Gastrocnemius medialis (tissue), 4 donors: ENCODE data around the gene GATM. TPM values are rescaled to one million over a fixed set of nuclear protein-coding genes. Genes with fewer than 3 reads are reported as not detected.

ENCODE experiments used
- ATAC-seq, 2 donors: fragments of 150-250 bp; one replicate each; pipeline ENCODE4 v1.9.1; 2016
- DNase-seq, 2 donors: peaks; one replicate each; pipeline ENCODE4 v3.0.0-alpha.2; 2019
- H3K27ac ChIP-seq, 4 donors: fragments of 200-600 bp; sonication (generic); 1 replicate in 1 of 4; 2 replicates in 3 of 4; pipeline ENCODE4 v1.5.1; 2016 to 2018; ENCODE audit warnings: mild to moderate bottlenecking in 2 of 4, moderate library complexity in 1 of 4
- H3K27me3 ChIP-seq, 3 donors: fragments of 200-600 bp; sonication (generic) in 2 of 3; 1 replicate in 1 of 3; 2 replicates in 2 of 3; pipeline versions ENCODE4 v1.5.1 to v1.6.0; 2016 to 2019; ENCODE audit warnings: mild to moderate bottlenecking in 1 of 3, moderate library complexity in 1 of 3
- H3K36me3 ChIP-seq, 2 donors: fragments of 200-600 bp; sonication (generic) in 1 of 2; one replicate each; pipeline ENCODE4 v1.5.1; 2017 to 2018
- H3K4me1 ChIP-seq, 2 donors: fragments of 200-600 bp; sonication (generic) in 1 of 2; one replicate each; pipeline ENCODE4 v1.5.1; 2016 to 2017; ENCODE audit warnings: mild to moderate bottlenecking in 2 of 2
- H3K4me3 ChIP-seq, 4 donors: fragments of 200-600 bp; sonication (generic) in 3 of 4; 1 replicate in 1 of 4; 2 replicates in 3 of 4; pipeline ENCODE4 v1.5.1; 2016 to 2019; ENCODE audit warnings: mild to moderate bottlenecking in 2 of 4
- H3K9me3 ChIP-seq, 3 donors: fragments of 200-600 bp; sonication (generic) in 2 of 3; 1 replicate in 1 of 3; 2 replicates in 2 of 3; pipeline ENCODE4 v1.5.1; 2016 to 2019
- CTCF ChIP-seq, 5 experiments: fragments of 450-650 bp in 3 of 5; fragments of 200-600 bp in 2 of 5; sonication (generic) in 2 of 5; IDR thresholded peaks in 4 of 5; conservative IDR thresholded peaks in 1 of 5; 1 replicate in 4 of 5; 2 replicates in 1 of 5; pipeline ENCODE4 v1.5.1; 2016 to 2019; ENCODE audit warnings: antibody characterized with exemption in 5 of 5, mild to moderate bottlenecking in 3 of 5, moderate library complexity in 3 of 5
- POLR2A ChIP-seq, 2 donors: fragments of 450-650 bp; IDR thresholded peaks; one replicate each; pipeline ENCODE4 v1.6.1; 2017; ENCODE audit warnings: antibody characterized with exemption in 2 of 2, mild to moderate bottlenecking in 2 of 2, moderate library complexity in 2 of 2
- in situ Hi-C, 4 donors: fragments of 200-750 bp; cut with MboI; loops; one replicate each; pipeline versions ENCODE4 v1.15.0 to v1.8.0; 2017; ENCODE audit warnings: low sequenced_read_pairs in 4 of 4
- intact Hi-C: fragments of 100-400 bp; cut with DNase I; formaldehyde crosslinking; loops from one replicate; pipeline ENCODE4 v1.15.1; 2023; ENCODE audit warnings: low total_unique reads
- total RNA-seq, 4 donors: library from RNA; depleted of rRNA; stranded (reverse); fragments of >200 nt; gene quantifications; one replicate each; pipeline versions ENCODE4 v1.1.0 to v1.2.3, GENCODE V29; 2016

Gene GATM
- total RNA-seq, 4 donors from 2014 or later: 18.0 to 92.1 (median 35.3) TPM

- no peaks in the 10 kb centered on the region for H3K36me3 ChIP-seq
- DNase-seq (no peak), ATAC-seq (no peak)
- H3K4me1 ChIP-seq: no peaks in the 10 kb centered on the region
- H3K27ac ChIP-seq: no peak overlapping the region
- H3K27me3 ChIP-seq: no peaks in the 10 kb centered on the region
- H3K9me3 ChIP-seq: no peaks in the 10 kb centered on the region
- in situ Hi-C loops: no loop called here
- intact Hi-C loops: no loop called here
- TF ChIP-seq CTCF (IDR thresholded peaks at IDR 0.05 in 4 of 5, conservative IDR thresholded peaks at IDR 0.05 in 1 of 5) (no peak), POLR2A (IDR thresholded peaks at IDR 0.05) (no peak)
- no peak overlapping the region for H3K4me3 ChIP-seq
These were observed 37.9 kb downstream of the GATM start for GRCh38 chr15:45340429-45340828.

DNA sequence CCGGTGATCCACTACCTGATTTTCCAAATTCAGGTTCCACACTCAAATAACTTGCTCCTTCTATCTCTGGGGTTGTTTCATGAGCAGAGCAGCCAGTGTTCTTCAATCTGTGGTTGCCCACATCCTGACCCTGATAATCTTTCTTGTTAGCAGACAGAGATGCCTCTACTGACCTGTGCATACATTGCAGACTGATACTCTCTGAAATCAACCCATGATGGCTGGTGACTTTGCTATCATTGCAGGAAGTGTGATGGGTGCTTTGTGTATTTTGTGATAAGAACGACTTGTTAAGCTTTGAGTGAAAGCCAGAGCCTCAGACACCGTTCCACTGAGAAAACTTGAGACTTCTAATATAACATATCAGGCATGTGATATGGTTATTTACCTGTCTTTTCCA lies 39.9 kb downstream of the GATM start:
- intact Hi-C loops: no loop called here
- DNase-seq: no peak
- Histone ChIP-seq H3K27me3 (no peaks in the 10 kb centered on the region), H3K9me3 (no peaks in the 10 kb centered on the region), H3K27ac (no peak overlapping the region), H3K4me1 (no peaks in the 10 kb centered on the region), H3K36me3 (no peaks in the 10 kb centered on the region), H3K4me3 (no peak overlapping the region)
- in situ Hi-C loops: no loop called here
- ATAC-seq: no peak
- no peak for TF ChIP-seq CTCF (IDR thresholded peaks at IDR 0.05 in 4 of 5, conservative IDR thresholded peaks at IDR 0.05 in 1 of 5)
- TF ChIP-seq POLR2A (IDR thresholded peaks at IDR 0.05): no peak

DNA sequence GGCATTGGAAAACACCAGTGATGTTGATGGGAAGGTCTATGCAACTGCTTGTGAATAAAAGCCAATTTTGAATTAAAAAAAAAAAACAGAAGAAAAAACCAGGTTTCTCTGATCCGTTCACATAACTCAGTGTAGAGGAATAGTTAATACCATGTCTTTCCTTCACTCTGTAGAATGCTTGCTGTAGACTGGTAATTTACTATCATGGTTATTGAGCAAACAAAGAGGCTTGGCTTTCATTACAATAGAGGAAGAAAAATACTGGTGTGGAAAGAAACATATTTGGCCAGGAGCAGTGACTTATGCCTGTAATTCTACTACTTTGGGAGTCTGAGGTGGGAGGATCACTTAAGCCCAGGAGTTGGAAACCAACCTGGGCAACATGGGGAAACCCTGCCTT lies 41.1 kb downstream of the GATM start:
- Histone ChIP-seq H3K9me3 (no peaks in the 10 kb centered on the region), H3K4me3 (no peak overlapping the region), H3K36me3 (no peaks in the 10 kb centered on the region), H3K4me1 (no peaks in the 10 kb centered on the region), H3K27me3 (no peaks in the 10 kb centered on the region), H3K27ac (no peak overlapping the region)
- in situ Hi-C loops (no loop called here), intact Hi-C loops (no loop called here)
- ATAC-seq (no peak), DNase-seq (no peak)
- TF ChIP-seq POLR2A (IDR thresholded peaks at IDR 0.05) (no peak), CTCF (IDR thresholded peaks at IDR 0.05 in 4 of 5, conservative IDR thresholded peaks at IDR 0.05 in 1 of 5) (no peak)

GRCh38 chr15:45333550-45333949 lies 44.8 kb downstream of the GATM start:
- Histone ChIP-seq H3K4me1 (no peaks in the 10 kb centered on the region), H3K27ac (no peak overlapping the region), H3K9me3 (no peaks in the 10 kb centered on the region), H3K4me3 (no peak overlapping the region), H3K27me3 (no peaks in the 10 kb centered on the region), H3K36me3 (no peaks in the 10 kb centered on the region)
- TF ChIP-seq POLR2A (IDR thresholded peaks at IDR 0.05): no peak
- no peak for TF ChIP-seq CTCF (IDR thresholded peaks at IDR 0.05 in 4 of 5, conservative IDR thresholded peaks at IDR 0.05 in 1 of 5)
- peak; percentile 45 to 55 for ATAC-seq
- DNase-seq: peak; percentile 6 to 29
- in situ Hi-C loops: no loop called here
- intact Hi-C loops: no loop called here

- no peaks in the 10 kb centered on the region for H3K27me3 ChIP-seq
- intact Hi-C loops: no loop called here
- H3K9me3 ChIP-seq: no peaks in the 10 kb centered on the region
- no peaks in the 10 kb centered on the region for H3K4me1 ChIP-seq
- no peak overlapping the region for H3K4me3 ChIP-seq
- in situ Hi-C loops: no loop called here
- DNase-seq: no peak
- ATAC-seq: no peak
- TF ChIP-seq CTCF (IDR thresholded peaks at IDR 0.05 in 4 of 5, conservative IDR thresholded peaks at IDR 0.05 in 1 of 5) (no peak), POLR2A (IDR thresholded peaks at IDR 0.05) (no peak)
- H3K27ac ChIP-seq: no peak overlapping the region
- H3K36me3 ChIP-seq: no peaks in the 10 kb centered on the region
These were observed 45.6 kb downstream of the GATM start for GRCh38 chr15:45332694-45333093.
